GM21737 (cell line): ENCODE data around the gene ZNF208.
"Not testable (repeated sequence)": the region's sequence is repeated elsewhere in the genome, so short reads cannot be mapped to it uniquely, and the experiment has no call there.

ENCODE experiments used
- ATAC-seq: cut with Tn5 transposase; IDR thresholded peaks from one replicate; pipeline ENCODE4 v1.9.1; 2021; ENCODE audit warnings: mild to moderate bottlenecking, moderate library complexity; ENCODE audit not compliant: unreplicated experiment

Gene ZNF208

DNA sequence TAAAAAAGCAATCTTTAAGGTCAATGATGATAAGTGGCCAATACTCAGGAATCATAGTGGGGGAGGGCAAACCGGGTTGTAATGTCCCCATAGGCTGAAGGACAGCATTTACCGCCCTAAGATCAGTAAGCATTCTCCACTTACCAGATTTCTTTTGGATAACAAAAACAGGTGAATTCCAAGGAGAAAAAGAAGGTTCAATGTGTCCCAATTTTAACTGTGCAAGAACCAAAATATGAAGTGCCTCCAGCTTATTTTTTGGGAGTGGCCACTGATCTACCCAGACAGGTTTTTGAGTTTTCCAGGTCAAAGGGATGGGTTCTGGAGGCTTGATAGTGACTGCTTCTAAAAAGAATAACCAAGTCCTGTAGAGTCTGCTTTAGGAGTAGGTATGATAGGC is 125.2 kb downstream of the ZNF208 start:
- ATAC-seq = not testable (repeated sequence)

DNA sequence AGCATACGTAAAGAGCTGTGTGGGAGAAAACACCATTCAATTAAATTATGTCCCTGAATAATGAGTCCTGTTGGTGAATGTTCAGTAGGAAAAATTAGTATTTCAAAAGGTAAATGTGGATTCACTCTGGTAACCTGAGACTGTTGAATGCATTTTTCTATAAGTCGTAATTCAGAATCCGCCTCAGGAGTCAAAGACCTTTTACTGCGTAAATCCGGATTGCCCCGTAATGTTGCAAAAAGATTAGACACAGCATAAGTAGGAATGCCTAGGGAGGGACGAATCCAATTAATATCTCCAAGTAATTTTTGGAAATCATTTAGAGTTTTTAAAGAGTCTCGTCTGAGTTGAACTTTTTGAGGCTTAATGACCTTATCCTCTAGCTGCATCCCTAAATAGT is 126.0 kb downstream of the ZNF208 start:
- not testable (repeated sequence) for ATAC-seq

DNA sequence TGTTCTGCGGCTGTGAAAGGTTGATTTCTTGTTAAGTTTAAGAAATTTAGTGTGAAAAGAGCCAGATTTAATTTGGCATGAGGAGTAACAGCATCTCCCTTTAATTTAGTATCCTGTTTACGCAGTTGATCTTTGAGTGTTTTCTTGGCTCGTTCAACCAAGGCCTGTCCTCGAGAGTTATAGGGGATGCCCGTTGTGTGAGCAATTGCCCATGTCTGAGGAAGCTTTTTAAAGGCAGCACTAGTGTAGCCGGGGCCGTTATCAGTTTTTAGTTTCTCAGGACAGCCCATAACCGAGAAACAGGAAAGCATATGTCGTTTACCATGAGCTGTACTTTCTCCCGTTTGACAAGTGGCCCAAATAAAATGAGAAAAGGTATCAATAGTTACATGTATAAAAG is 127.2 kb downstream of the ZNF208 start:
- ATAC-seq = no peak
